ENCODE results near the gene IGFBP4.

GRCh38 chr17:40460604-40460967, 17.3 kb downstream of the IGFBP4 start:
- TF ChIP-seq CTCF (conservative IDR thresholded peaks at IDR 0.05 in 1 of 2, IDR thresholded peaks at IDR 0.05 in 1 of 2; ENCODE audit: extremely low read depth in 1 of 2, insufficient read depth in 1 of 2, low read depth in 1 of 2, low read length in 2 of 2) (no peak), EZH2 (IDR thresholded peaks at IDR 0.05; ENCODE audit: borderline replicate concordance, low read length) (no peak)

Data from mammary epithelial cell (primary cell).